Colonic mucosa (tissue), 4 donors: ENCODE data around the gene MAPK13. TPM values are rescaled to one million over a fixed set of nuclear protein-coding genes. Genes with fewer than 3 reads are reported as not detected.

Source experiments
- DNase-seq: peaks from one replicate; pipeline ENCODE4 v3.0.0-alpha.2; 2020
- H3K27ac ChIP-seq: fragments of 200-600 bp; one replicate; pipeline ENCODE4 v1.8.0; 2021
- H3K27me3 ChIP-seq: fragments of 200-600 bp; one replicate; pipeline ENCODE4 v1.8.0; 2021
- H3K36me3 ChIP-seq: fragments of 200-600 bp; one replicate; pipeline ENCODE4 v1.8.0; 2021
- H3K4me1 ChIP-seq: fragments of 200-600 bp; one replicate; pipeline ENCODE4 v1.8.0; 2021; ENCODE audit warnings: mild to moderate bottlenecking
- H3K4me3 ChIP-seq: fragments of 200-600 bp; one replicate; pipeline ENCODE4 v1.8.0; 2021
- H3K9ac ChIP-seq, 2 donors: one replicate each; pipeline ENCODE4 v1.7.0; 2013; ENCODE audit warnings: control low read depth in 2 of 2, low read depth in 2 of 2, low read length in 2 of 2
- H3K9me3 ChIP-seq: fragments of 200-600 bp; one replicate; pipeline ENCODE4 v1.8.0; 2021
- intact Hi-C: fragments of 100-400 bp; cut with DNase I; formaldehyde crosslinking; loops from one replicate; pipeline ENCODE4 v1.14.1; 2022
- total RNA-seq, 2 donors: library from RNA; stranded (reverse); fragmentation: NEBNext Ultra II Directional in 1 of 2; extraction: Animal tissue kit (Norgen Biotek cat#: 25700) in 1 of 2; gene quantifications; one replicate each; pipeline ENCODE4 v1.2.1, GENCODE V29; 2021
- TF ChIP-seq, protein P1 (sequence below): fragments of 200-600 bp; IDR thresholded peaks from one replicate; pipeline ENCODE4 v1.8.0; 2022; ENCODE audit warnings: antibody characterized with exemption, mild to moderate bottlenecking
- donor health status: healthy.
- donor health status: DM: no; HTN: no; CAD: no.
- donor health status: DM: no; HTN: no; CAD: no.

The MAPK13 gene
- total RNA-seq, 2 donors from 2014 or later: 166 to 186 TPM

- Histone ChIP-seq H3K27ac (no peak overlapping the region), H3K4me3 (no peak overlapping the region), H3K4me1 (no peaks in the 10 kb centered on the region), H3K36me3 (no peaks in the 10 kb centered on the region), H3K27me3 (no peaks in the 10 kb centered on the region), H3K9ac (no peak overlapping the region), H3K9me3 (no peaks in the 10 kb centered on the region)
- DNase-seq: no peak
- TF ChIP-seq, protein P1, sequence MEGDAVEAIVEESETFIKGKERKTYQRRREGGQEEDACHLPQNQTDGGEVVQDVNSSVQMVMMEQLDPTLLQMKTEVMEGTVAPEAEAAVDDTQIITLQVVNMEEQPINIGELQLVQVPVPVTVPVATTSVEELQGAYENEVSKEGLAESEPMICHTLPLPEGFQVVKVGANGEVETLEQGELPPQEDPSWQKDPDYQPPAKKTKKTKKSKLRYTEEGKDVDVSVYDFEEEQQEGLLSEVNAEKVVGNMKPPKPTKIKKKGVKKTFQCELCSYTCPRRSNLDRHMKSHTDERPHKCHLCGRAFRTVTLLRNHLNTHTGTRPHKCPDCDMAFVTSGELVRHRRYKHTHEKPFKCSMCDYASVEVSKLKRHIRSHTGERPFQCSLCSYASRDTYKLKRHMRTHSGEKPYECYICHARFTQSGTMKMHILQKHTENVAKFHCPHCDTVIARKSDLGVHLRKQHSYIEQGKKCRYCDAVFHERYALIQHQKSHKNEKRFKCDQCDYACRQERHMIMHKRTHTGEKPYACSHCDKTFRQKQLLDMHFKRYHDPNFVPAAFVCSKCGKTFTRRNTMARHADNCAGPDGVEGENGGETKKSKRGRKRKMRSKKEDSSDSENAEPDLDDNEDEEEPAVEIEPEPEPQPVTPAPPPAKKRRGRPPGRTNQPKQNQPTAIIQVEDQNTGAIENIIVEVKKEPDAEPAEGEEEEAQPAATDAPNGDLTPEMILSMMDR: no peak
- intact Hi-C loops: loop anchor here (5.0 kb wide), 1 partner anchor 59 kb away; the partner anchor contains the start of gene BRPF3
These were observed 8.4 kb downstream of the MAPK13 start for GRCh38 chr6:36138667-36139066.

DNA sequence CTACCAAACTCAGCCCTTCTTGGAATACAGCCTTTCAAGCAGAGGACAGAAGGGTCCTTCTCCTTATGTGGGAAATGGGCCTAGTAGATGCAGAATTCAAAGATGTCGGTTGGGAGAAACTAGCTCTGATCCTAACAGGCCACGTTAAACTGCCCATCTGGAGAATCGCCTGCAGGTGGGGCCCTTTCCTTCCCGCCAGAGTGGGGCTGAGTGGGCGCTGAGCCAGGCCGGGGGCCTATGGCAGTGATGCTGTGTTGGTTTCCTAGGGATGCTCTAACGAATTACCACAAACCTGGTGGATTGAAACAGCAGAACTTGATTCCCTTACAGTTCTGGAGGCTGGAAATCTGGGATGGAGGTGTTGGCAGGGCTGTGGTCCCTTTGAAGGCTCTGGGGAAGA lies 9.1 kb downstream of the MAPK13 start:
- Histone ChIP-seq H3K4me1 (no peaks in the 10 kb centered on the region), H3K4me3 (no peak overlapping the region), H3K27ac (no peak overlapping the region), H3K9ac (no peak overlapping the region), H3K27me3 (no peaks in the 10 kb centered on the region), H3K9me3 (no peaks in the 10 kb centered on the region), H3K36me3 (no peaks in the 10 kb centered on the region)
- intact Hi-C loops: loop anchor here (5.0 kb wide), 1 partner anchor 58 kb away; the partner anchor contains the start of gene BRPF3
- DNase-seq: no peak
- TF ChIP-seq, protein P1: no peak

- Histone ChIP-seq H3K27me3 (no peaks in the 10 kb centered on the region), H3K4me1 (no peaks in the 10 kb centered on the region), H3K9ac (no peak overlapping the region), H3K4me3 (no peak overlapping the region), H3K36me3 (no peaks in the 10 kb centered on the region), H3K27ac (no peak overlapping the region), H3K9me3 (no peaks in the 10 kb centered on the region)
- intact Hi-C loops: loop anchor here (5.0 kb wide), 1 partner anchor 57 kb away; the partner anchor contains the start of gene BRPF3
- TF ChIP-seq, protein P1: no peak
- no peak for DNase-seq
These were observed 9.8 kb downstream of the MAPK13 start for GRCh38 chr6:36139991-36140710.

GRCh38 chr6:36141091-36141490 lies 10.8 kb downstream of the MAPK13 start:
- TF ChIP-seq, protein P1: no peak
- Histone ChIP-seq H3K9me3 (no peaks in the 10 kb centered on the region), H3K36me3 (no peaks in the 10 kb centered on the region), H3K4me3 (no peak overlapping the region), H3K27me3 (no peaks in the 10 kb centered on the region), H3K9ac (no peak overlapping the region), H3K27ac (no peak overlapping the region), H3K4me1 (no peaks in the 10 kb centered on the region)
- intact Hi-C loops: no loop called here
- DNase-seq: no peak

- Histone ChIP-seq H3K4me3 (no peak overlapping the region), H3K36me3 (no peaks in the 10 kb centered on the region), H3K27ac (no peak overlapping the region), H3K4me1 (no peaks in the 10 kb centered on the region), H3K9ac (no peak overlapping the region), H3K27me3 (no peaks in the 10 kb centered on the region), H3K9me3 (no peaks in the 10 kb centered on the region)
- TF ChIP-seq, protein P1: no peak
- DNase-seq: no peak
- intact Hi-C loops: no loop called here
These were observed 11.6 kb downstream of the MAPK13 start for GRCh38 chr6:36141961-36142360.
